Caco-2 (cell line): Measurements from ENCODE around the gene HLA-G. TPM values are rescaled to one million over a fixed set of nuclear protein-coding genes. Genes with fewer than 3 reads are reported as not detected.
"Not testable (repeated sequence)": the region's sequence is repeated elsewhere in the genome, so short reads cannot be mapped to it uniquely, and the experiment has no call there.

ENCODE experiments used
- BruUV-seq: library from RNA; stranded (reverse); fragments of 400-500 nt; replicated peaks from 2 replicates; lab custom pipeline; 2021; lab: Mats Ljungman, UMichigan
- CTCF ChIA-PET: fragments of 300-600 bp; sonication (Branson Sonifier 250); formaldehyde crosslinking; loops from one replicate; lab custom pipeline; 2022; ENCODE audit warnings: antibody characterized with exemption; lab: Charles Lee
- POLR2A ChIA-PET: fragments of 300-600 bp; sonication (Branson Sonifier 250); formaldehyde crosslinking; loops from one replicate; lab custom pipeline; 2022; ENCODE audit warnings: antibody characterized with exemption; lab: Charles Lee
- DNase-seq, 2 experiments: peaks; one replicate each; pipeline versions ENCODE4 v3.0.0 to v3.0.0-alpha.2; 2020 to 2022
- H3K27me3 ChIP-seq: replicated peaks from 2 replicates; pipeline ENCODE4 v1.6.0; 2011; ENCODE audit warnings: low read length; ENCODE audit not compliant: control insufficient read depth, insufficient read depth
- H3K36me3 ChIP-seq: 2 replicates; pipeline ENCODE4 v1.5.1; 2011; ENCODE audit warnings: low read length; ENCODE audit not compliant: control insufficient read depth, insufficient read depth
- H3K4me1 ChIP-seq: fragments of 250-450 bp; sonication (Bioruptor Pico); 2 replicates; pipeline ENCODE4 v1.5.1; 2020; ENCODE audit warnings: mild to moderate bottlenecking
- H3K4me3 ChIP-seq: 2 replicates; pipeline ENCODE4 v1.5.1; 2011; ENCODE audit warnings: low read depth, mild to moderate bottlenecking, control low read depth, low read length
- H3K9me3 ChIP-seq: fragments of 250-450 bp; sonication (Bioruptor Pico); 2 replicates; pipeline ENCODE4 v1.5.1; 2020; ENCODE audit warnings: mild to moderate bottlenecking, moderate library complexity
- H3K27ac Mint-ChIP-seq: one replicate; pipeline ENCODE4 v1.8.0; 2022; ENCODE audit warnings: mixed read lengths; ENCODE audit not compliant: unreplicated experiment
- H3K27me3 Mint-ChIP-seq: one replicate; pipeline ENCODE4 v1.8.0; 2022; ENCODE audit warnings: mixed read lengths; ENCODE audit not compliant: insufficient read depth, unreplicated experiment
- H3K36me3 Mint-ChIP-seq: one replicate; pipeline ENCODE4 v1.8.0; 2022; ENCODE audit warnings: mild to moderate bottlenecking, mixed read lengths; ENCODE audit not compliant: insufficient read depth, unreplicated experiment
- H3K4me1 Mint-ChIP-seq: one replicate; pipeline ENCODE4 v1.8.0; 2022; ENCODE audit warnings: low read depth, mixed read lengths; ENCODE audit not compliant: unreplicated experiment
- H3K4me3 Mint-ChIP-seq: one replicate; pipeline ENCODE4 v1.8.0; 2022; ENCODE audit warnings: mild to moderate bottlenecking, moderate library complexity, mixed read lengths; ENCODE audit not compliant: unreplicated experiment
- H3K9me3 Mint-ChIP-seq: one replicate; pipeline ENCODE4 v1.8.0; 2022; ENCODE audit warnings: mixed read lengths; ENCODE audit not compliant: unreplicated experiment
- CTCF ChIP-seq, 2 experiments: fragments of 200-600 bp in 1 of 2; IDR thresholded peaks; 1 replicate in 1 of 2; 2 replicates in 1 of 2; pipeline versions ENCODE4 v1.5.1 to v1.8.0; 2011 to 2022; ENCODE audit warnings: antibody characterized with exemption in 1 of 2, control low read depth in 1 of 2, inconsistent platforms in 1 of 2, low read depth in 1 of 2, low read length in 1 of 2, mild to moderate bottlenecking in 1 of 2, moderate library complexity in 1 of 2; ENCODE audit not compliant: insufficient read depth in 1 of 2, severe bottlenecking in 1 of 2, unreplicated experiment in 1 of 2
- intact Hi-C: fragments of 100-400 bp; cut with micrococcal nuclease; formaldehyde crosslinking; loops from one replicate; pipeline ENCODE4 v1.10.0; 2022; ENCODE audit not compliant: unreplicated experiment
- total RNA-seq: library from RNA; stranded (reverse); gene quantifications from 2 replicates; pipeline ENCODE4 v1.2.3, GENCODE V29; 2022

Gene HLA-G
- total RNA-seq, 1 experiment from 2014 or later = not detected

- peaks cover 3% of the 10 kb centered on the region for H3K27me3 Mint-ChIP-seq
- POLR2A ChIA-PET = no interaction called here
- H3K36me3 ChIP-seq = no peaks in the 10 kb centered on the region
- no peaks in the 10 kb centered on the region for H3K4me1 Mint-ChIP-seq
- no peaks in the 10 kb centered on the region for H3K9me3 ChIP-seq
- no peak for TF ChIP-seq CTCF (IDR thresholded peaks at IDR 0.05; ENCODE audit: insufficient read depth in 1 of 2, low read depth in 1 of 2, low read length in 1 of 2, severe bottlenecking in 1 of 2, unreplicated experiment in 1 of 2)
- DNase-seq = no peak
- BruUV-seq = no TSS peak
- intact Hi-C loops = no loop called here
- CTCF ChIA-PET = no interaction called here
- H3K36me3 Mint-ChIP-seq = no peaks in the 10 kb centered on the region
- no peak overlapping the region for H3K27ac Mint-ChIP-seq
- no peaks in the 10 kb centered on the region for H3K27me3 ChIP-seq
- H3K4me1 ChIP-seq = no peaks in the 10 kb centered on the region
- no peak overlapping the region for H3K4me3 Mint-ChIP-seq
- H3K4me3 ChIP-seq = no peak overlapping the region
- H3K9me3 Mint-ChIP-seq = peaks cover 10% of the 10 kb centered on the region
These were observed 42.5 kb downstream of the HLA-G start for GRCh38 chr6:29870104-29870503.

GRCh38 chr6:29872791-29873190 is 45.2 kb downstream of the HLA-G start:
- intact Hi-C loops = no loop called here
- POLR2A ChIA-PET = no interaction called here
- H3K27me3 Mint-ChIP-seq = no peaks in the 10 kb centered on the region
- Histone ChIP-seq H3K27me3 (no peaks in the 10 kb centered on the region), H3K9me3 (no peaks in the 10 kb centered on the region), H3K4me1 (no peaks in the 10 kb centered on the region), H3K36me3 (no peaks in the 10 kb centered on the region), H3K4me3 (no peak overlapping the region)
- no peaks in the 10 kb centered on the region for H3K4me1 Mint-ChIP-seq
- no peak overlapping the region for H3K4me3 Mint-ChIP-seq
- no TSS peak for BruUV-seq
- no peak overlapping the region for H3K27ac Mint-ChIP-seq
- CTCF ChIA-PET = no interaction called here
- H3K36me3 Mint-ChIP-seq = no peaks in the 10 kb centered on the region
- no peak for TF ChIP-seq CTCF (IDR thresholded peaks at IDR 0.05; ENCODE audit: insufficient read depth in 1 of 2, low read depth in 1 of 2, low read length in 1 of 2, severe bottlenecking in 1 of 2, unreplicated experiment in 1 of 2)
- peaks cover 10% of the 10 kb centered on the region for H3K9me3 Mint-ChIP-seq
- DNase-seq = no peak

GRCh38 chr6:29875257-29875656 is 47.6 kb downstream of the HLA-G start:
- H3K9me3 Mint-ChIP-seq = peaks cover 10% of the 10 kb centered on the region
- Histone ChIP-seq H3K36me3 (no peaks in the 10 kb centered on the region), H3K9me3 (no peaks in the 10 kb centered on the region), H3K27me3 (no peaks in the 10 kb centered on the region), H3K4me1 (no peaks in the 10 kb centered on the region), H3K4me3 (no peak overlapping the region)
- CTCF ChIA-PET = no interaction called here
- H3K4me1 Mint-ChIP-seq = no peaks in the 10 kb centered on the region
- POLR2A ChIA-PET = no interaction called here
- DNase-seq = no peak
- no peak for TF ChIP-seq CTCF (IDR thresholded peaks at IDR 0.05; ENCODE audit: insufficient read depth in 1 of 2, low read depth in 1 of 2, low read length in 1 of 2, severe bottlenecking in 1 of 2, unreplicated experiment in 1 of 2)
- no peak overlapping the region for H3K4me3 Mint-ChIP-seq
- H3K36me3 Mint-ChIP-seq = no peaks in the 10 kb centered on the region
- H3K27ac Mint-ChIP-seq = no peak overlapping the region
- BruUV-seq = no TSS peak
- H3K27me3 Mint-ChIP-seq = no peaks in the 10 kb centered on the region
- intact Hi-C loops = no loop called here

GRCh38 chr6:29875734-29876133 is 48.1 kb downstream of the HLA-G start:
- BruUV-seq = not testable (repeated sequence)

More at GRCh38 chr6:29875734-29876133, 48.1 kb downstream of the HLA-G start:
- H3K9me3 Mint-ChIP-seq = peaks cover 10% of the 10 kb centered on the region
- H3K9me3 ChIP-seq, POLR2A ChIA-PET, H3K4me3 ChIP-seq, H3K4me3 Mint-ChIP-seq, CTCF ChIA-PET, H3K27me3 ChIP-seq, H3K36me3 Mint-ChIP-seq, intact Hi-C loops, H3K27me3 Mint-ChIP-seq, H3K27ac Mint-ChIP-seq, DNase-seq, H3K4me1 ChIP-seq, H3K36me3 ChIP-seq, H3K4me1 Mint-ChIP-seq: not testable (repeated sequence)
